Esophagus (tissue), 2 donors: ENCODE results near the gene AHDC1. TPM values are rescaled to one million over a fixed set of nuclear protein-coding genes. Genes with fewer than 3 reads are reported as not detected.
"Not testable (repeated sequence)": the region's sequence is repeated elsewhere in the genome, so short reads cannot be mapped to it uniquely, and the experiment has no call there.

Source experiments
- H3K27ac ChIP-seq, 2 donors: one replicate each; pipeline ENCODE4 v1.5.1; 2013; ENCODE audit warnings: low read depth in 2 of 2, mild to moderate bottlenecking in 2 of 2, inconsistent platforms in 1 of 2, low read length in 1 of 2, moderate library complexity in 1 of 2
- H3K27me3 ChIP-seq, 2 donors: one replicate each; pipeline ENCODE4 v1.6.1; 2013; ENCODE audit warnings: low read length in 2 of 2, control low read depth in 1 of 2, mild to moderate bottlenecking in 1 of 2; ENCODE audit not compliant: insufficient read depth in 2 of 2, control insufficient read depth in 1 of 2
- H3K36me3 ChIP-seq, 2 donors: one replicate each; pipeline ENCODE4 v1.6.1; 2013; ENCODE audit warnings: low read length in 1 of 2; ENCODE audit not compliant: control insufficient read depth in 2 of 2, insufficient read depth in 2 of 2
- H3K4me1 ChIP-seq, 2 donors: one replicate each; pipeline ENCODE4 v1.6.1; 2013; ENCODE audit warnings: low read length in 1 of 2; ENCODE audit not compliant: control insufficient read depth in 2 of 2, insufficient read depth in 2 of 2
- H3K4me3 ChIP-seq, 2 donors: one replicate each; pipeline ENCODE4 v1.5.1; 2013; ENCODE audit warnings: low read length in 2 of 2, mild to moderate bottlenecking in 2 of 2, low read depth in 1 of 2, moderate library complexity in 1 of 2
- H3K9me3 ChIP-seq, 2 donors: one replicate each; pipeline ENCODE4 v1.6.1; 2013; ENCODE audit warnings: mild to moderate bottlenecking in 2 of 2, low read depth in 1 of 2, low read length in 1 of 2, moderate library complexity in 1 of 2; ENCODE audit not compliant: control insufficient read depth in 2 of 2, insufficient read depth in 1 of 2
- WGBS, 2 donors: extraction: QIAGEN DNeasy Blood & Tissue Kit; methylation state at CpG; one replicate each; pipeline ENCODE4 v1.1.7; 2013; 5-methylcytosine and 5-hydroxymethylcytosine counted together
- polyA plus RNA-seq, 2 donors: library from polyadenylated mRNA; stranded (reverse); fragments of 200-250 nt; gene quantifications; one replicate each; pipeline ENCODE4 v1.2.3, GENCODE V29; 2013
- donor health status: healthy with polysubstance abuse.
- donor health status: Bipolar disorder and iron deficiency.

Gene AHDC1
- polyA plus RNA-seq, 2 donors, result 24.7 to 58.4 TPM

DNA sequence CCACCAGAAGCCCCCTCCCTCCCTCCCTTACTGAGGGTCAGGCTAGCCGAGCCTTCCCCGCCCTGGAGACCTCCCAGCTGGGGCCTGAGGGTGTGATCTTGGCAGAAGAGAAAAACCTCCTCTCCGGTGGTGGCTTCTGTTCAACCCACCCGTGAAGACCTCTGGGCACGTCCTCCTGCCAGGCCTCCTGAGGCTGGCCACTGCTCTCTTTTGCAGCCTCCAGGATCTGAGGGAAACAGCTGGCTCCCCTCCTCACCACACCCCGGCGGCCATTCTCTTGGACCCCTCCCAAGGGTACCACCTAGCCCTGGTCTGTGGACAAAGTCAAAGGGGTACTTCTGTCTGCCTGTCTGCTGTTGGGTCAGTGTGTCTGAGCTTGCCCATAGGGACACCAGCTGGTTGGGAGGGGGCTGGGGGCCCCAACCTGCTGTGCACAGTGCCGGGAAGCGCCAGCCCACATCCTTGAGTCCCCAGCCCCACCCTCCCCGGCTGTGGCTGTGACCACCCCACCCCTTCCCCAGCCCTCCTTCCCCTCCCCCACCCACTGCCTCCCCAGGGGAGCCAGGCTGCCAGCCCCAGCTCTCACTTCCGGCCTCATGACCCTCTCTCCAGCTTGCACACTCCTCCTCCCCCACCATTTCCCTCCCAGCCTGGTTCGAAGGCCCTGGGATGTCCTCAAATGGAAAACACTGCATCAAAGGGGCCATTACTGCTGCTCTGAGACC, 48.1 kb downstream of the AHDC1 start:
- WGBS, 2 donors, result 30 to 33% methylated on average over 10 to 12 of the region's 12 CpGs
- peak overlapping the region; percentile 84 to 94 for H3K27ac ChIP-seq
- no peaks in the 10 kb centered on the region for H3K27me3 ChIP-seq
- no peak overlapping the region for H3K4me3 ChIP-seq
- H3K9me3 ChIP-seq, result no peaks in the 10 kb centered on the region
- H3K4me1 ChIP-seq, result peaks cover 8 to 30% of the 10 kb centered on the region in 2 donors
- peaks cover under 1 to 42% of the 10 kb centered on the region in 2 donors for H3K36me3 ChIP-seq

DNA sequence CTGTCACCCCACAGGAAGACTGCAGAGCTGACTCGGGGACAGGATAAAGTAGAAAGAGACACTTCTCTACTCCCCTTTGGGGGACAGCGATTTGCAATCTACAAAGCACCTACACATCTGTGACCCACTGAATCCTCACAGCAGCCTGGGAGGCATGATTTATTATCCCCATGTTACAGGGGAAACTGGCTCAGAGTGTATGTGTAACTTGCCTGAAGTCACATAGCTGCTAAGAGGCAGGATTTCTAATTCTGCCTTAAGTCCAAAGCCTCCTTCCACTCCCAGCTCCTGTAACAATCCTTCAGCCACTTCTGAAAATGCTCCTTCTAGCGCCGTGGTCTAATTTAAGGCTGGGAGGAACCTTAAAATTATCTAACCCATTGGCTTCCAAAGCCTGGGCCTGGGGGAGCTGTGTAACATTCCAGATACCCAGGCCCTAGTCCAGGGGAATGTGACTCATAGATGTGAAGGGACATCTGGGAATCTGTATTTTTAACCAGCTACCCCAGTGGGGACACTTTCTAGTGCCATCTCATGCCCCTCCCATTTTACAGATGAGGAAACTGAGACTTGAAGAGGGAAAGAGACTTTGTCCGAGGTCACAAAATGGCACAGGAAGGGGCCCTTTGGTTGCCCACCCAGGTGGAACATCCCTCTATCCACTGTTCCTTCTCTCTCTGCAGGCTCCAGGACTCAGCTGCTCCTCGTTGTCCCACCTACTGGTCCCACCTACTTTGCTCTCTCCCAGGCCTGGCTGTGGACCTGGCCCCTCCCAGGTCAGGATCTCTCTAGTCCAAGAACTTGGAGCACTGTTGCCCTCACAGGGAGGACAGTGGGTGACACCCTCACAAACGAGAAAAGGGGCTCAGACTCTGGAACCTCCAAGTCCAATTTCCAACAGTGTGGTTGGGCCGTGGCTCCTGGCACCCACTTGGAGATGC, 48.9 kb downstream of the AHDC1 start:
- H3K27ac ChIP-seq, result peak overlapping the region; percentile 84 to 94
- no peaks in the 10 kb centered on the region for H3K27me3 ChIP-seq
- 54 to 56% methylated on average over 8 of the region's 8 CpGs for WGBS, 2 donors
- no peak overlapping the region for H3K4me3 ChIP-seq
- H3K9me3 ChIP-seq, result no peaks in the 10 kb centered on the region
- peaks cover 8 to 22% of the 10 kb centered on the region in 2 donors for H3K4me1 ChIP-seq
- H3K36me3 ChIP-seq, result peaks cover 4 to 51% of the 10 kb centered on the region in 2 donors

DNA sequence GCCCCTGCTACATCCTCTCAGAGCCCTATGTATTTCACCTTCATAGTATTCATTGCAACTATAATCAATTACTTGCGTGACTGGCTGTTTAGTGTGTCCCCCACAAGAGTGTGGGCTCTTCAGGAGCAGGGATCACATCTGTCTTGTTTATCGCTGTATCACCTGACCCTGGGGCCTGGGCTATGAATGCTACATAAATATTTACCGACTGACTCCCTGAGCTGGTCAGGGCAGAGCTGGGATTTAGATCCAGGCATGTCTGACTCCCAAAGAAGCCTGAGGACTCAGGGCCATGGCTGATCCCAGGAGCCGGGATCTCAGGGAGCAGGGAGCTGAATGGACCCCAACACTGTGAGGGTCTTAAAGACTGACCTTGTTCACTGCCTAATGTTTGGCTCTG, 49.7 kb downstream of the AHDC1 start:
- WGBS, 2 donors, result 66 to 72% methylated on average over 4 of the region's 4 CpGs
- no peaks in the 10 kb centered on the region for H3K9me3 ChIP-seq
- H3K36me3 ChIP-seq, result peaks cover 5 to 58% of the 10 kb centered on the region in 2 donors
- H3K4me3 ChIP-seq, result no peak overlapping the region
- H3K27ac ChIP-seq, result peak overlapping the region in 1 of 2 donors; percentile 84
- peaks cover 8 to 19% of the 10 kb centered on the region in 2 donors for H3K4me1 ChIP-seq
- no peaks in the 10 kb centered on the region for H3K27me3 ChIP-seq

DNA sequence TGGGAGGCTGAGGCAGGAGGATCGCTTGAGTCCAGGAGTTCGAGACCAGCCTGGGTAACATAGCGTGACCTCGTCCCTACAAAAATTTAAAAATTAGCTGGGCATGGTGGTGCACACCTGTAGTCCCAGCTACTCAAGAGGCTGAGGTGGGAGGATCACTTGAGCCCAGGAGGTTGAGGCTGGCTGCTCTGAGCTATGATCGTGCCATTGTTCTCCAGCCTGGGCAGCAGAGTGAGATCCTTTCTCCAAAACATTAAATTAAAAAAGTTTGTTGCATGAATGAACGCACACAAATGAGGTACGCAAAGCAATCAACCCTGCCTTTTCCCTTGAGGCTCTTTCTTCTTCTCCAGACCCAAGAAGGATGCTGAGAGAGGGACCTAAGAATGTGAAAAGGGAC, 50.1 kb downstream of the AHDC1 start:
- not testable (repeated sequence) for H3K27me3 ChIP-seq, H3K4me3 ChIP-seq, H3K9me3 ChIP-seq
- Histone ChIP-seq H3K4me1 (peaks cover 8 to 19% of the 10 kb centered on the region in 2 donors), H3K27ac (peak overlapping the region in 1 of 2 donors; percentile 84), H3K36me3 (peaks cover 7 to 63% of the 10 kb centered on the region in 2 donors)
- WGBS, 2 donors, result 92 to 93% methylated on average over 7 of the region's 7 CpGs

DNA sequence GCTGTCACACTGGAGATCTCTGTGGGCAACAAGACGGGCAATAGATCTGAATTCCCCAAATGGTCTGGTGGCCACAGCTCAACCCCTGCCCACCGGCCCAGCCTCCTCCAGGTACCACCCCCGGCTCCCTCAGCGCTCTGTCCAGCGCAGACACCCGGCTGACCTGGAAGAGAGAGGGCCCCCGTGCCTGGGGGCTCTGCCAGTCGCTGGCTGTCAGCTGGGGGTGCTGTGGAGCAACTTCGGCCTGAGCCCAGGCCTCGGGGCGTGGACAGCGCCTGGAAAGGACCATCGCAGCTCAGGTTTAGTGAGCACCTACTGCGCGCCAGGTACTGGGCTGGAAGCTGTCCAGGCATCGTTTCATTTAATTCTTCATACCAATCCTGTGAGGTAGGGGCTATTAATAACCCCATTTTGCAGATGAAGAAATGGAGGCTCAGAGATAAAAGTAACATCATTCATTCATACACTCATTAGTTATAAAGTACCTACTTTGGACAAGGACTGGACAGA, 51.0 kb downstream of the AHDC1 start:
- WGBS, 2 donors, result 88 to 90% methylated on average over 16 of the region's 16 CpGs
- Histone ChIP-seq H3K27me3 (no peaks in the 10 kb centered on the region), H3K27ac (peak overlapping the region in 1 of 2 donors; percentile 13), H3K4me1 (peaks cover 2 to 13% of the 10 kb centered on the region in 2 donors), H3K9me3 (peaks cover 0 to 2% of the 10 kb centered on the region in 2 donors), H3K36me3 (peaks cover 7 to 64% of the 10 kb centered on the region in 2 donors), H3K4me3 (no peak overlapping the region)

DNA sequence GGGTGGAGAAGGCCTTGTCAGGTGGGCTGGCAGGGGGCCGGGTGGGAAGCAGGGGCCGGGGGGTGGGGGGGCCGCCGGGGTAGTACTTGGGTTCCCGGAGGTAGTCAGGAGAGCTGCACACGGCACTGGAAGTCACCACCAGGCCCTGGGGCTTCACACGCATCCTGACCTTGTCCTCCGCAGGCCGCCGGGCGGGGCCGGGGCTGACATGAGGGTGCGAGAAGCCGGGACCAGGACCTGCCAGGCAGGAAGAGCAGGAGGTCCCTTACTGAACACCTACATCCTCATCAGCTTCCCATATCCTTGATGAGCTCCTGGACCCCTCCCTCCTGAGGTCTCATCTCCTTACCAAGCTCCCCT, 52.0 kb downstream of the AHDC1 start:
- Histone ChIP-seq H3K4me3 (no peak overlapping the region), H3K4me1 (peaks cover 0 to 5% of the 10 kb centered on the region in 2 donors), H3K9me3 (peaks cover 0 to 5% of the 10 kb centered on the region in 2 donors), H3K36me3 (peaks cover 7 to 70% of the 10 kb centered on the region in 2 donors), H3K27me3 (no peaks in the 10 kb centered on the region), H3K27ac (no peak overlapping the region)
- WGBS, 2 donors, result 81 to 86% methylated on average over 12 to 14 of the region's 14 CpGs

DNA sequence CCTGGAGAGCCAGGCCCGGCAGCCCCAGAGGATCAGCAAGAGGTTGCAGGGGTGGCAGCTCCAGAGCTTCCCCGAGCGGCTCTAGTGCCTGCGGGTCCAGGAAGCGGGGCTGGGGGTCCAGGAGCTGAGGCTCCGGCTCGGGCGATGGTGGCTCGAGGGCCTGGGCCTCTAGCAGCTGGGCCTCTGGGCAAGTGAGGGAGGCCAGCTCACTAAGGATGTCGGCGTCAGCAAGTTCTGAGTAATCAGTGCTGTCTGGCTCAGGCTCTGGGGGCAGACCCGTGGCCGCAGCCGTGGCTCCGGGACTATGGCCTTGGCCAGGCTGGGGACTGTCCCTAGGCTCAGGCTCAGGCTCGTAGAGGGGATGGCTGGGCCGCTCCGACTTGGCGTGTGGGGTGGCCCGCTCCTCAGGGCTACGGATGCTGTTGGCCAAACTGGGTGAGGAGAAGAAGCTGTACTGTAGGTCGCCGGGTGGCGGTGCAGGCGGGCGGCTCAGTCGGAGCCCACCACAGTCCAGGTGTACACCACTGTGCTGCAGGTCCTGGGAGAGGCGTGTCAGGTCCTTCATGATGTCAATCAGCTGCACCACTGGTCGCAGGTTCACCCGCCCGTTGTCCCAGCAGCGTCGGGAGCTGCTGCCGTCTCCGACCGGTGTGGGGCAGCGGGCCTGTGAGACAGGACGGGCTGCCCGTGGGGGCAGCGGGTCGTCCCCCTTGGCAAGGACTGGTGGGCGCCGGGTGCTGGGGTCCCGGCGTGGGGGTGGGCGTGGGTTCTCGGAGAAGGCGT, 52.6 kb downstream of the AHDC1 start:
- Histone ChIP-seq H3K27me3 (no peaks in the 10 kb centered on the region), H3K36me3 (peaks cover 7 to 74% of the 10 kb centered on the region in 2 donors), H3K4me3 (no peak overlapping the region), H3K27ac (peak overlapping the region in 1 of 2 donors; percentile 8), H3K9me3 (peaks cover 0 to 5% of the 10 kb centered on the region in 2 donors), H3K4me1 (peaks cover 0 to 9% of the 10 kb centered on the region in 2 donors)
- WGBS, 2 donors, result 91 to 95% methylated on average over 46 to 48 of the region's 48 CpGs

DNA sequence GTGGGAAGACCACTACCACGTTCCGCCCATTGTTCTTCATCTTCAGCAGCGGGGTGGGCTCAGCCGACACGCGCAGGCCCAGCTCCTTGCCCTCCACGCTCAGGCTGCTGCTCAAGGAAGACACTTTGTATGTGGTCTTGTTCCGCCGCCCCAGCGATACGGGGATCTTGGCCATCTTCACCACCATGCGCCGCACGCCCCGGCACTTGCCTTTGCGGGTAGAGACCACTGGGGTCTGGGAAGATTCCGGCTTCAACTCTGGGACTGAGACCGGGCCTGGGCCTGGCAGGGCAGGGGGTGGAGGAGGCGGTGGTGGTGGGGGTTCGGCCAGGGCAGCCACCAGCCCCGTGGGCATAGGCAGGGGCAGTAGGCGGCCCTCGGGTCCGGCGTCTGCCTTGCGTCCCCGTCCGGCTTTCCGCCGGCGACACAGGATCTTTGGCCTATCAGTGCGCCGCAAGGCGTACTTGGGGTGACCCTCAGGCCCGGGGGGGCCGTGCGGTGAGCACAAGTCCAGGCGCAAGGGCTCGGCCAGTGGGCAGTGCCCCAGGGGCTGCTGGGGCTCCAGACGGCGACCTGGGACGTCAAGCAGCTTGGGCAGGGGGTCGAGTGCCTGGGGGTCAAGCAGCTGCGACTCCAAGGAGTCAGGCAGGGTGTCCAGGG, 53.3 kb downstream of the AHDC1 start:
- peaks cover 7 to 74% of the 10 kb centered on the region in 2 donors for H3K36me3 ChIP-seq

More for the DNA sequence above, 53.3 kb downstream of the AHDC1 start:
- Histone ChIP-seq H3K4me1 (peaks cover 0 to 11% of the 10 kb centered on the region in 2 donors), H3K4me3 (no peak overlapping the region), H3K27me3 (no peaks in the 10 kb centered on the region), H3K9me3 (peaks cover 0 to 5% of the 10 kb centered on the region in 2 donors), H3K27ac (no peak overlapping the region)
- WGBS, 2 donors, result 94 to 95% methylated on average over 44 of the region's 44 CpGs
